HG02588 (cell line): ENCODE data around the gene STAB1.

ENCODE experiments used
- ATAC-seq: cut with Tn5 transposase; IDR thresholded peaks from one replicate; pipeline ENCODE4 v1.9.1; 2021; ENCODE audit warnings: mild to moderate bottlenecking, moderate library complexity; ENCODE audit not compliant: unreplicated experiment

STAB1 gene

GRCh38 chr3:52458031-52458760 is 36.9 kb upstream of the STAB1 start:
- no peak for ATAC-seq

- ATAC-seq = no peak
Observed at GRCh38 chr3:52458770-52459545, 36.2 kb upstream of the STAB1 start.

- no peak for ATAC-seq
Observed at GRCh38 chr3:52461874-52462273, 33.3 kb upstream of the STAB1 start.

- no peak for ATAC-seq
Observed at GRCh38 chr3:52463416-52463815, 31.7 kb upstream of the STAB1 start.

- no peak for ATAC-seq
Observed at GRCh38 chr3:52468336-52468735, 26.8 kb upstream of the STAB1 start.

GRCh38 chr3:52469001-52469400 is 26.1 kb upstream of the STAB1 start:
- ATAC-seq = no peak

GRCh38 chr3:52470920-52471319 is 24.2 kb upstream of the STAB1 start:
- no peak for ATAC-seq

GRCh38 chr3:52471371-52472238 is 23.5 kb upstream of the STAB1 start:
- ATAC-seq = no peak

- no peak for ATAC-seq
Observed at GRCh38 chr3:52472239-52473000, 22.7 kb upstream of the STAB1 start.

GRCh38 chr3:52473026-52473425 is 22.1 kb upstream of the STAB1 start:
- no peak for ATAC-seq

GRCh38 chr3:52477076-52477795 is 17.9 kb upstream of the STAB1 start:
- no peak for ATAC-seq

GRCh38 chr3:52477796-52478095 is 17.4 kb upstream of the STAB1 start:
- no peak for ATAC-seq

GRCh38 chr3:52479037-52479876 is 15.9 kb upstream of the STAB1 start:
- no peak for ATAC-seq

- no peak for ATAC-seq
Observed at GRCh38 chr3:52479877-52480575, 15.1 kb upstream of the STAB1 start.

- ATAC-seq = no peak
Observed at GRCh38 chr3:52480768-52481715, 14.1 kb upstream of the STAB1 start.

- no peak for ATAC-seq
Observed at GRCh38 chr3:52481819-52482521, 13.2 kb upstream of the STAB1 start.

- no peak for ATAC-seq
Observed at GRCh38 chr3:52483081-52483480, 12.1 kb upstream of the STAB1 start.
